GM12892 (cell line): ENCODE measurements around the gene GNPTG.

Source experiments
- DNase-seq: peaks from one replicate; pipeline ENCODE4 v3.0.0; 2011; ENCODE audit not compliant: insufficient read length
- FAIRE-seq: peaks from 2 replicates; lab custom pipeline; 2011; peaks lifted over from hg19 to GRCh38; lab: Jason Lieb, UNC
- POLR2A ChIP-seq: IDR thresholded peaks from 2 replicates; pipeline ENCODE4 v1.6.1; 2011; ENCODE audit warnings: low read depth, low read length, control low read depth
- POLR2AphosphoS5 ChIP-seq: IDR thresholded peaks from 2 replicates; pipeline ENCODE4 v1.6.1; 2011; ENCODE audit warnings: low read depth, low read length, control low read depth
- TAF1 ChIP-seq: IDR thresholded peaks from 2 replicates; pipeline ENCODE4 v1.6.1; 2011; ENCODE audit warnings: low read depth, mild to moderate bottlenecking, control low read depth, low read length, borderline replicate concordance

GNPTG gene

DNA sequence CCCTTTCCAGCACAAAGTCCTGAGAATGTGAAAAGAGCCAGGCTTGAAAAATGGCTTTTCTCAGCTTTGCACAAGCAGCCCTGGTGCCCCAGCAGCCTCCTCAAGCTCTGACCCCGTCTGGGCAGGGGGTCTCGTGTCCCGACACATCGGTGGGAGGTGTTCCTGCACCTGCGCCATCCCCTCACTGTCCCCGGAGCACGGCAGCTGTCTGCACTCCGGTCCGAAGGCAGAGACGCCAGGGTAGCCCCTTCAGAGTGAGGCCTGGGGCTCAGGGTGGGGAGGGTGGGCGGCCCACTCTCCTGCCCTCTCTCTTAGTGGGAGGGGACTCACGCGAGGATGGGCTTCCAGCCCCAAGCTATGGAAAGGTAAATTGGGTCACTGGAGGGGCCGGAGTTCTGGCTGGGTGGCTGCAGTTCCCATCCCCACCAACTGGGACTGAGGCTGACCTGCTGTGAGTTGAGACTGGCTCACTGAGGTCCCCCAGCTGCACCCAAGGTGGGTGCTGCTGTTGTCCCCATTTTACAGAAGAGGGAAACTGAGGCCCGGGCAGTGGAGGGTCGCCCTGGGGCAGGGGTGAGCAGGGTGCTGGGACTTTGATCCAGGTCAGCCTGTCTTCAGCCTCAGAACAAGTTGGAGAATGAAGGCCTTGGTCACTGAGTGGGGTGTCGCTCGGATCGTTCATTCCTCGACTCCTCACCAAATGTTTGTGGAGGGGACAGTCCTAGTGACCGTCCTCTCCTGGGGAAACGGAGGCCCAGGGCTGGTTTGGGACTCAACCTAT, 20.6 kb upstream of the GNPTG start:
- TF ChIP-seq POLR2AphosphoS5 (no peak), POLR2A (no peak), TAF1 (no peak)
- FAIRE-seq = no peak
- no peak for DNase-seq

DNA sequence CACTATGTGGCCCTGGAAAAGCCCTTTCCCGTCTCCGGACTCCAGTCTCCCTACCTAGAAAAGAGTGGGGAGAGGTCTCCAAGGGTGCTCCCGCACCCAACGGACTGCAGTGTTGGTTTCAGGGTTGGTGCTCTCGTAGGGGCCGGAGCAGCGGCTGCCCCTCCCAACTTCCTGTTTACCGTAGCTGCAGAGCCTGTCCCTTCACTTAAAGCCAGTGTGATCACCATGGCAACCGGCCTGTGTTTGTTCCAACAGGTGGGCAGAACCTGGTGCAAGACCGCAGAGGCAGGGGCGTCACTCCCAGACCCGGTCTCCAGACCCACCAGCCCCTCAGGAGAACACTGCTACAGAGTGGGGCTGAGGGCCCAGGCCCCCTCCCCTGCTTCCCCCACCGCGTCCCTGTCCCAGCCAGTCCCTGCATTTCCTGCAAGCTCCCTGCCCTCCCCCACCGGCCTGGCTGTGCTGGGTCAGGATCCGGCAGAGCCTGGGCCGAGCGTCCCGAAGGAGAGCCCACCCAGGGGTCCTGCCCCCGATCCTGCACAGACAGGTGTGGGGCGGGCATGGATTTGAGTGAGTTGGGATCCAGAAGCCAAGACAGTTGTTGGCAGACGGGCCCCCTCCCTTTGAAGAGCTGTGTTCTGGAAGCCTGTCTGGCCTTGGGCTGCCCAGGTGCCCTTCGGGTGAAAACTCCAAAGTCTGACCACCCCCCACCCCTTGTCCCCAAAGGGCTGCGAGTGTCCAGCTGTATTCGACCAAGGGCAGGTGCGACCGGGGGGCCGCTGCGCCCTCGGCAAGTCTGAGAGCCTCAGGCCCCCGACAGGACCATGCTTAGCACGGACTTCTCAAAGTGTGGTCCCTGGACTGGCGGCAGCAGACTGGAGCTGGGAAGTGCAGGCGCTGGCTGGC, 19.8 kb upstream of the GNPTG start:
- DNase-seq (peak; percentile 83), FAIRE-seq (peak; percentile 81)
- TF ChIP-seq POLR2AphosphoS5 (no peak), TAF1 (no peak), POLR2A (no peak)

DNA sequence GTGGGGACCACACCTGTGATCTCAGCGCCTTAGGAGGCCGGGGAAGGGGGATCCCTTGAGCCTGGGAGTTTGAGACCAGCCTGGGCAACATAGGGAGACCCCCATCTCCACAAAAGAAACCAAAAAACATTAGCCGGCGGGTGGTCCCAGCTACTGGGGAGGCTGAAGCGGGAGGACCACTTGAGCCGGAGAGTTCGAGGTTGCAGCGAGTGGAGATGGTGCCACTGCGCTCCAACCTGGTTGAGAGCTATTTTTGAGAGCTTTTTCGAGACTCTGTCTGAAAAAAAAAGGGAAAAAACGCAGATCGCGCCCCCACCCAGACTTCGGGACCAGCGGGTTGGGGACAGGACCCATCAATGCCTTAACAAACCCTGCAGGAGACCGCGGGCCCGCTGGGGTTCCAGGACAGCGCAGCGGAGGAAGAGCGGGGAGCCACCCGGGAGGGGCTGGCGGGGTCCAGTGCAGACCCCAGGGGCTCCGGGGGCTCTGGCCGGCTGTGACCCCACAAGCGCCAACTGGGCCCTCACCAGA, 19.0 kb upstream of the GNPTG start:
- no peak for FAIRE-seq
- DNase-seq = no peak
- TF ChIP-seq TAF1 (no peak), POLR2A (no peak), POLR2AphosphoS5 (no peak)

DNA sequence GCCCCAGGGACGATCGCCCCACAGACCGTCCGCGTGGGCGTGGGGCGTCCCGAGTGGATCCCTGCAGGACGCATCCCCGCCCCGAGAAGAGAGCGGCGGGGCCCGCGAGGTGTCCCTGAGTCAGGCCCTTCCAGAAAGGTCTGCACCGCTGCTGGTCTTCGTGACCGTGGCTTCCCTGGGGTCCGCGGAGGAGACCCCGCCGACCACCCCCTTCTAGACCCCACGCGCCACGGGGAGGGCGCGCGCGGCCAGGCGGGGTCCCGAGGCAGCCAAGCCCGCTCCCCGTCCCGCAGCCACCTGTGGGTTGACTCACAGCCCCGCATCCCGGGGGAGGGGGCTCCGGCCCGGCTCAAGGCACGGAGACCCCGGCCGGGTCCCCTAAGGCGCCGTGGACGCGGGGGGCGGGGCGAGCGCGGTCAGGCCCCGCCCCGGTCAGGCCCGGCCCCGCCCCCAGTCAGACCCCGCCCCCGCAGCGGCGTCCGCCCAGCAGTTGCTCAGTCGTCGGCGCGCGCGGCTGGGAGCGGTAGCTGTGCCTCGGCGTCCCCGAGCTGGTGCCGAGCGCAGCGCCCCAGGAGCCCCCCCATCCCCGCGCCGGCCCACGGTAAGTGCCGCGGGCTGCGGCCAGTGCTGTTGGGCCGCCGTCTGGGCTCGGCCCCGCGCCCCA, 18.4 kb upstream of the GNPTG start, which contains the start of gene BAIAP3:
Gene BAIAP3 (plus strand): TSS at position 497 of the 664 bp plus-strand sequence. CDS start 4,905 bp downstream, outside the sequence.
- no peak for TF ChIP-seq POLR2A
- no peak for TF ChIP-seq TAF1
- TF ChIP-seq POLR2AphosphoS5 = no peak
- FAIRE-seq (no peak), DNase-seq (peak; percentile 64)

DNA sequence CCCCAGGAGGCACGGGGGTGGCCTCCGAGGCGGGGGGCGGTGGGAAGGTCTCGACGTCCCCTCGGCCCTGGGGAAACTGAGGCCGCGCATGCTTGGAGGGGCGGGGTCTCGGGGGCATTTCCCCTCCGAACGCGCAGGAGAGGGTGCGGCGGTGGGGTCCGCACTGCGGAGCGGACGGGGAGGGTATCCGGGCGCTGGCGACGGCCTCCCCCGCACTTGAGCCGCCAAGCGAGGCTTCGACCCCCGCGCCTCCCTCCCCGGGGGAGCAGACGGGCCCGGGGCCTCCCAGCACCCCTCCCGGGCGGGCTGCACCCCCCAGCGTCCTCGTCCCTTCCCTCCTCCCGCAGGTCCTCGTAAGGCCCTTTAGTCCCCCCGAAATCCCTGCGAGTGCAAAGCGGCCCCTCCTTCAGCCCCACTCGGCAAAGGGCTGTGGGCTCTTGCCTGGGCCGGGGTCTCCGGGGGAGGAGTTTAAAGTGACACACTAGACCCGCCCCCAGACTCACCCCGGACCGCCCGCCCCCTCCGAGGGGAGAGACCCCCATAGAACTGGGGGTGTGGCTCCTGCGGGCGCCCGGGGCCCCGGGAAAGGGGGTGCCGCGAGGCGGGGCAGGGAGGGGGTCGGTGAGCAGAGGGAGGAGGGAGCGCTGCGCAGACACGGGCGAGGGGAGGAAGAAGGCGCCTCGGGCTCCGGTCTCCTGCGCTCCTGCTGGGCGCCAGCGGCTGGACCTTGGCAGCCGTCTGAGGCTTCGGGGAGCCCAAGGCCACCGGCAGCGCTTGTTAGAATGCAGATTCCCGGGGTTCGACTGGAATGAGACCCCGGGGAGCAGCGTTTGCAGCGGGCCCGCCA, 17.7 kb upstream of the GNPTG start:
- DNase-seq = no peak
- no peak for FAIRE-seq
- no peak for TF ChIP-seq POLR2A
- TF ChIP-seq POLR2AphosphoS5 = no peak
- no peak for TF ChIP-seq TAF1

DNA sequence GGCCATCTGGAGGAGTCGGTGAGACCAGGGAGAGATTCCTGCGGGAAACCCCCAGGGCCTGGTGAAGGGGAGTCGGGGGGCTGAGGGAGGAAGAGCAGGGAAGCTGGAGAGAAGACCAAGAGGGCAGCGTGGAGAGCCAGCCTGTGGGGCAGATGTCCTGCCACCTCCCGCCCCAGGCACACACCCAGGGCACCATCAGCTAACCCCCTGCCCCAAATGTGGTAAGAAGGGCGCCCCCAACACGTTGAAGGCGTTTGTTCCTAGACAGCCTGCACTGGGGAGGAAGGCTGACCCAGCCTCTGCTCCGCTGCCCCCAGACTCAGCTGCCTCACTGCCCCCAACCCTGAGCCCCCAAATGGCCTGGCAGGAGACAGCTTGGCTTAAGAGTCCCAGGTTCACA, 17.0 kb upstream of the GNPTG start:
- no peak for FAIRE-seq
- no peak for DNase-seq
- TF ChIP-seq POLR2A = no peak
- no peak for TF ChIP-seq POLR2AphosphoS5
- TF ChIP-seq TAF1 = no peak

DNA sequence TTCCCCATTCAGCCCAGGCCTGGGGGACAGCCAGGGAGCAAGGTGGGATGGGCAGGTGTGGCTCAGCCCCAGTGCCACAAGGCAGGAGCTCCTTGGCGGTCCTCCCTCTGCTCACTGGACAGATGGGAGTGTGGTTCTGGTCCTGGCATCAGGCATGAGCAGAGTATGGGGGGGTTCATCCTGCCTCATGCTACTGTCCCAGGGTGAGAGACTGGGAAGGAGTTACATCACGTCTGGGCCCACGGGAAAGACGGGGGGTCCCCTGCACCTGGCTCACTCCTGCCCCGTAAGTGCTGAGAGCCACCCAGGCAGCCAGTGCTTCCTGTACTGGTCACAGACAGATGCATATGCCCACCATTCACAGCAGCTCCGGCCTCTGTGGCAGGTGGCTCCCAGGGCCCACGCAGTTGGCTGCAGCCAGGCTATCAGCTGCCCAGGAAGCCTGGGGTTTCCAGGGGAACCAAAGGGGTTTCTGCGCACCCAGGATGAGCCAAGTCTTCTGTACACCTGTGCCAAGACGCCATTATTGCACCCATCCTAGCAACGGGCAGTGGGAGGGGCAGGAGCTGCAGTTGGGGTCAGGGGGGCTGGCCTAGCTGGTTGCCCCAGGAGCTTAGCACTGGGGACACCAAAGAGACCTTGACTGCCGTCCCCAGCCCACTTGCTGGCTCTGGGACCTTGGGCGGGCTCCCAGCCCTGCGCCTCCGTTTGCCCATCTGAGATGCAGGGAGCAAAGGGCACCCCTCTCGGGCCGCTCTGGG, 16.3 kb upstream of the GNPTG start:
- DNase-seq = no peak
- no peak for FAIRE-seq

DNA sequence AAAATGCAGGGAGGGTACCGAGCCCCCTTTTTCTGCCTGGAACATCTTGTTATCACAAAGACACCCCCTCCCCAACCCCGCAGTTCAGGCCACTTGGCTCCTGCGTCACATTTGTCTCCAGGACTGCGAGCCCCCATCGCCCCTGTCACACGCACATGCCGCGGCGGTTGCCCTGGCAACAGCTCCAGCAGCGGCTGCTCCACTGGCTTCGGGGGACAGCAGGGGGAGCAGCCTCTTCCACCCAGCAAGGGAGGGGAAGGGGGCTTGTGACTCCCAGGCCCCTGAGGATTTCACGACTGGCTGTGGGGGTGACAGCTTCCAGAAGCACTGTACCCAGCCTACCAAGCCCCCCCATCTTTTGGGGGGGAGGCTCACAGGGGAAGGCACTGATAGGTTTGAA, 15.7 kb upstream of the GNPTG start:
- FAIRE-seq = no peak
- TF ChIP-seq POLR2A (no peak), TAF1 (no peak), POLR2AphosphoS5 (no peak)
- DNase-seq = no peak

More for the DNA sequence above, 16.3 kb upstream of the GNPTG start:
- TF ChIP-seq TAF1 (no peak), POLR2AphosphoS5 (no peak), POLR2A (no peak)

DNA sequence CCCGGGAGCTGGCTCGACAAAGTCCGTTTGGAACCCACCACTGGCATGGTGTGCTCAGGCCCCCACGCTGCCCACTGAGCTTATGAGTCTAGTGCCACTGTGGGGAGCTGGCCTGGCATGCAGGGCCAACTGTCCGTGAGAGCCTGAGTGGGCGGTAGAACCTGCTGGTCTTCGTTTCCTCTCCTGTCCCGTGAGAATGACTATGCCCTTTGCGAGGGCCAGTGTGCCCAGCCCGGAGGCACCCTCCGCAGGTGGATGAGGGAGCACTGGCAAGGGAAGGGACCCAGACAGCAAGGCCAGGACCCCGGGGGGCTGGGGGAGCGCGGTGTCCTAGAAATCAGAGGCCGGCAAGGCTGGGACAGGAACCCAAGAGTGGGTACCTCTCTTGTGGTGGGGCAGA, 15.1 kb upstream of the GNPTG start:
- DNase-seq = no peak
- no peak for FAIRE-seq
- TF ChIP-seq POLR2A (no peak), TAF1 (no peak), POLR2AphosphoS5 (no peak)
